Left ventricle myocardium inferior (tissue), 1 donor: ENCODE measurements around the gene STK4. TPM values are rescaled to one million over a fixed set of nuclear protein-coding genes. Genes with fewer than 3 reads are reported as not detected.

Experiments used
- DNase-seq: peaks from one replicate; pipeline ENCODE4 v3.0.0-alpha.2; 2020
- H3K27ac ChIP-seq: fragments of 200-600 bp; replicated peaks from 2 replicates; pipeline ENCODE4 v1.8.0; 2021
- H3K27me3 ChIP-seq: fragments of 200-600 bp; 2 replicates; pipeline ENCODE4 v1.8.0; 2021; ENCODE audit warnings: low read depth
- H3K36me3 ChIP-seq: fragments of 200-600 bp; 2 replicates; pipeline ENCODE4 v1.8.0; 2021
- H3K4me1 ChIP-seq: fragments of 200-600 bp; 2 replicates; pipeline ENCODE4 v1.8.0; 2021
- H3K4me3 ChIP-seq: fragments of 200-600 bp; 2 replicates; pipeline ENCODE4 v1.8.0; 2021; ENCODE audit warnings: mild to moderate bottlenecking, moderate library complexity
- H3K9me3 ChIP-seq: fragments of 200-600 bp; replicated peaks from 2 replicates; pipeline ENCODE4 v1.8.0; 2021
- intact Hi-C: fragments of 100-400 bp; cut with micrococcal nuclease; formaldehyde crosslinking; loops from one replicate; pipeline ENCODE4 v1.11.0; 2022
- total RNA-seq: library from RNA; stranded (reverse); fragmentation: NEBNext Ultra II Directional; extraction: Animal tissue kit (Norgen Biotek cat#: 25700); gene quantifications from one replicate; pipeline ENCODE4 v1.2.1, GENCODE V29; 2021
- TF ChIP-seq, protein P1 (sequence below): fragments of 200-600 bp; IDR thresholded peaks from 2 replicates; pipeline ENCODE4 v1.8.0; 2021; ENCODE audit warnings: antibody characterized with exemption, mild to moderate bottlenecking, borderline replicate concordance
- donor health status: DM: no; HTN: yes; CAD: no; lungs with severe emphysema.

STK4 gene
- total RNA-seq, 1 donor from 2014 or later: 9.8 TPM

DNA sequence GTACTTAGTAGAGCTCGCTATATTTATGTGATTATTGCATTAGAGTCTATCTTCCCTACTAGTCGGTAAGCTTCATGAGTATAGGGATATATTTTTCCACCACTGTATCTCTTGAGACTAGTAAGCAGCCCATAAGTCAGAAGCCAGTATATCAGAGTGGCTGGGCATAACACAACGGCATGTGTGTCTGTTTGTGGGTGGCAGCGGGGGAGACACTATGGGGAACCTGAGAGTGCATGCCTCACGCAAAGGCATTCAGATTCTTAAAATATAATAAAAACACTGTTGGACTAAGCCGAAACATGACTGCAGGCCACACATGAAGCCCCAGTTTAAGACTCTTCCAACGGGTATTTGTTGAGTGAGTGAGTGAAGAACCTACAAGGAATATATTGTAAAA lies 126.6 kb downstream of the STK4 start:
- Histone ChIP-seq H3K36me3 (no peaks in the 10 kb centered on the region), H3K27ac (no peak overlapping the region), H3K4me3 (no peak overlapping the region), H3K9me3 (no peaks in the 10 kb centered on the region), H3K4me1 (peaks cover 8% of the 10 kb centered on the region), H3K27me3 (peaks cover 21% of the 10 kb centered on the region)
- TF ChIP-seq, protein P1, sequence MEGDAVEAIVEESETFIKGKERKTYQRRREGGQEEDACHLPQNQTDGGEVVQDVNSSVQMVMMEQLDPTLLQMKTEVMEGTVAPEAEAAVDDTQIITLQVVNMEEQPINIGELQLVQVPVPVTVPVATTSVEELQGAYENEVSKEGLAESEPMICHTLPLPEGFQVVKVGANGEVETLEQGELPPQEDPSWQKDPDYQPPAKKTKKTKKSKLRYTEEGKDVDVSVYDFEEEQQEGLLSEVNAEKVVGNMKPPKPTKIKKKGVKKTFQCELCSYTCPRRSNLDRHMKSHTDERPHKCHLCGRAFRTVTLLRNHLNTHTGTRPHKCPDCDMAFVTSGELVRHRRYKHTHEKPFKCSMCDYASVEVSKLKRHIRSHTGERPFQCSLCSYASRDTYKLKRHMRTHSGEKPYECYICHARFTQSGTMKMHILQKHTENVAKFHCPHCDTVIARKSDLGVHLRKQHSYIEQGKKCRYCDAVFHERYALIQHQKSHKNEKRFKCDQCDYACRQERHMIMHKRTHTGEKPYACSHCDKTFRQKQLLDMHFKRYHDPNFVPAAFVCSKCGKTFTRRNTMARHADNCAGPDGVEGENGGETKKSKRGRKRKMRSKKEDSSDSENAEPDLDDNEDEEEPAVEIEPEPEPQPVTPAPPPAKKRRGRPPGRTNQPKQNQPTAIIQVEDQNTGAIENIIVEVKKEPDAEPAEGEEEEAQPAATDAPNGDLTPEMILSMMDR: no peak
- intact Hi-C loops: loop anchor here (5.0 kb wide), 1 partner anchor 81 kb away; no protein-coding TSS in a partner anchor
- no peak for DNase-seq

DNA sequence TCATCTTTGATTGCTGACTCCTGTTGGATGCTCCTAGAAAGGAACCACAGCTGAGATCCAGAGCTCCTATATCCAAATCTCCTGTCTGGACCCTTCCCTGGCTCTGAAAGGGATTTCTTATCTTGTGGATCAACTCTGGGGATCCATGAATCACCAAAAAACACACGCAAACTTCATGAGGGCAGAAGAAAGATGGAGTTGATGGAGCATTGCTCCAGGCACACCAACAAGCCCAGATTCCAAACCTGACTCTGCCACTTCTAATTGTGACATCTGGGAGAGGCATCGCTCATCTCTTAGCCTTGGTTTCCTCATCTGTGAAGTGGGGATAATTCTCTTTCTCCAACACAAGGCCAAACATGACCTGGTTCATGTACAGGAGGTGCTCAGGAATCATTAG lies 127.9 kb downstream of the STK4 start:
- no peak for DNase-seq
- Histone ChIP-seq H3K27ac (no peak overlapping the region), H3K27me3 (peaks cover 34% of the 10 kb centered on the region), H3K9me3 (no peaks in the 10 kb centered on the region), H3K4me3 (no peak overlapping the region), H3K4me1 (peaks cover 11% of the 10 kb centered on the region), H3K36me3 (no peaks in the 10 kb centered on the region)
- TF ChIP-seq, protein P1: no peak
- intact Hi-C loops: loop anchor here (5.0 kb wide), 1 partner anchor 82 kb away; no protein-coding TSS in a partner anchor

DNA sequence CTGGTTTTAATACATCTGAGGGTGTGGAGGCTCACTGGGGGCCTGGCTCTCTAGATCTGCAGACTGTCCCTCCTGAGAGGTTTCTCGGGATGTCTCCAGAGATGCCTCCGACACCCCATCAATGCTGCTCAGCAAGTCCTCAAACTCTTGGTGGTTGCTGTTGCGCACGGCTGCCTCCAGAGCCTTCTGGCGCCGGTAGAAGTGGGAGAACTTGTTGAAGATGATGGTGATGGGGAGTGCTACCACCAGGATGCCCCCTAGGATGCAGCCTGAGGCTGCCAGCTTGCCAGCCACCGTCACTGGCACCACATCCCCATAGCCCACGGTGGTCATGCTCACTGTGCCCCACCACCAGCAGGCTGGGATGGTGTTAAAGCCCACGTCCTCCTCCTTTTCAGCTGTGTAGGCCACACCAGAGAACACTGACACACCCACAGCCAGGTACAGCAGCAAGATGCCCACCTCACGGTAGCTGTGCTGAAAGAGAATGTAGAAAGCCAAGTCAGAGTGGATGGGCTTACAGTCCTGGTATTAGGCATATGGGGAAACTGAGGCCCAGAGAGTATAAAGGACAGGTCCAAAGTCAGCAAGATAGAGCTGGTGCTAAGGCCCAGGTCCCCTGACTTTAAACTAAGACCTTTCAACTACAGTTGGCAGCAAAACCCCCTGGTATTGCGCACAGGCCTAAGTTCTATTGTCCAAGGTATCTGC lies 128.7 kb downstream of the STK4 start:
- H3K9me3 ChIP-seq: no peaks in the 10 kb centered on the region
- intact Hi-C loops: loop anchor here (5.0 kb wide), 1 partner anchor 83 kb away; no protein-coding TSS in a partner anchor
- TF ChIP-seq, protein P1: no peak
- H3K4me1 ChIP-seq: peaks cover 11% of the 10 kb centered on the region
- no peak overlapping the region for H3K4me3 ChIP-seq
- no peak for DNase-seq
- peaks cover 42% of the 10 kb centered on the region for H3K27me3 ChIP-seq
- H3K36me3 ChIP-seq: no peaks in the 10 kb centered on the region
- H3K27ac ChIP-seq: no peak overlapping the region

DNA sequence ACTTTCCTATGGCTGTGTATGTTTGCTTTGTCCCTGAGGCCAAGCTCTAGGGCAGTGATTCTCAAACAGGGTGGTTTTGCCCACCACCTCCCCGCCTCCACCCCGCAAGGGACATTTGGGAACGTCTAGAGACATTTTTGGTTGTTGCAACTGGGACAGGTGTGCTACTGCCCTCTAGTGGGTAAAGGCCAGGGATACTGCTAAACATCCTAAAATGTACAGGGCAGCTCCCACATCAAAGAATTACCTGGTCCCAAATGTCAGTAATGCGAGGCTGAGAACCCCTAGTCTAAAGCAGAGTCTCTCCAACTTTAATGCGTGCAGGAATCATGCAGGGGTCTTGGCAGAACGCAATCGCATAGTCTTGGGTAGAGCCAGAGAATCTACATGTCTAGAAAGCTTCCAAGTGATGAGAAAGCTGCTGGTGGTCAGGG lies 129.5 kb downstream of the STK4 start:
- intact Hi-C loops: no loop called here
- DNase-seq: no peak
- no peaks in the 10 kb centered on the region for H3K36me3 ChIP-seq

DNA sequence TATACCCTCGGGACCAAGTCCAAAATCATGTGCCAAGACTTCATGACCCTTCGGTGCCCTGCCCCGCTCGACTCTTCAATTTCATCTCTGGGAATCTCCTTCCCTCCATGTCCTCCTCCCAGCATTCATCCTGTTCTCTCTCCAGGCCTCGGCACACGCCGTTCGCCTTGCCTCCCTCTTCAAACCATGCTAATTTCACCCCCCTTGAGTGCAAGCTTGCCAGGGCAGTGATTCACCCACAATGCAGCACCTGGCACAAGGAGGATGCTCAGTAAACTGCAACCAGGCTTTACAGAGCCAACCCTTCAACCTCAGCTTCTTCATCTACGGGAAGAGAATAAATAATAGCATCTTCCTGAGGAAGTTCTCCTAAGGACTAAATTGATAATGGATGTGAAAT lies 130.5 kb downstream of the STK4 start:
- Histone ChIP-seq H3K4me3 (no peak overlapping the region), H3K27me3 (peaks cover 60% of the 10 kb centered on the region), H3K27ac (no peak overlapping the region), H3K4me1 (peaks cover 17% of the 10 kb centered on the region), H3K9me3 (no peaks in the 10 kb centered on the region), H3K36me3 (no peaks in the 10 kb centered on the region)
- no peak for DNase-seq
- TF ChIP-seq, protein P1: no peak
- intact Hi-C loops: no loop called here

More for the DNA sequence above, 129.5 kb downstream of the STK4 start:
- peaks cover 15% of the 10 kb centered on the region for H3K4me1 ChIP-seq
- H3K4me3 ChIP-seq: no peak overlapping the region
- H3K27me3 ChIP-seq: peaks cover 51% of the 10 kb centered on the region
- H3K27ac ChIP-seq: no peak overlapping the region
- TF ChIP-seq, protein P1: peak; percentile 76
- H3K9me3 ChIP-seq: no peaks in the 10 kb centered on the region
